GM12878 (cell line): ENCODE data around the gene ADK. TPM values are rescaled to one million over a fixed set of nuclear protein-coding genes. Genes with fewer than 3 reads are reported as not detected.

Experiments used
- ATAC-seq: fragments of 200-7000 bp; cut with Tn5 transposase; 3 replicates; pipeline ENCODE4 v1.9.1; 2020; ENCODE audit warnings: mild to moderate bottlenecking, moderate library complexity
- BruUV-seq: library from RNA; stranded (reverse); fragments of 400-500 nt; replicated peaks from 2 replicates; lab custom pipeline; 2021; lab: Mats Ljungman, UMichigan
- CTCF ChIA-PET: fragments of 300-600 bp; sonication (Branson Sonifier 250); formaldehyde crosslinking; extraction: SDS; loops from one replicate; lab custom pipeline; 2021; ENCODE audit warnings: inconsistent platforms; lab: Yijun Ruan, JAX
- POLR2A ChIA-PET: fragments of 350-600 bp; formaldehyde crosslinking; extraction: SDS; loops from one replicate; lab custom pipeline; 2021; ENCODE audit warnings: inconsistent platforms; lab: Charles Lee
- RAD21 ChIA-PET: fragments of 300-600 bp; sonication (Branson Sonifier 250); formaldehyde crosslinking; loops from one replicate; lab custom pipeline; 2023; ENCODE audit warnings: antibody characterized with exemption; ENCODE audit not compliant: unreplicated experiment; lab: Charles Lee
- SMC1A ChIA-PET: fragments of 300-600 bp; sonication (Branson Sonifier 250); formaldehyde crosslinking; loops from one replicate; lab custom pipeline; 2023; ENCODE audit not compliant: unreplicated experiment, uncharacterized antibody; lab: Charles Lee
- DNase-seq: peaks from one replicate; pipeline ENCODE4 v3.0.0-alpha.2; 2011; ENCODE audit warnings: low read depth, low spot score
- FAIRE-seq: peaks from 3 replicates; lab custom pipeline; 2011; peaks lifted over from hg19 to GRCh38; lab: Jason Lieb, UNC
- H2AFZ ChIP-seq: 2 replicates; pipeline ENCODE4 v1.6.0; 2011; ENCODE audit warnings: low read depth, low read length, control low read depth; ENCODE audit not compliant: control insufficient read depth
- H3K27ac ChIP-seq: 2 replicates; pipeline ENCODE4 v1.5.1; 2011; ENCODE audit warnings: control low read depth; ENCODE audit not compliant: control insufficient read depth, insufficient read depth
- H3K27me3 ChIP-seq, 2 experiments: replicated peaks in 1 of 2; 2 replicates each; pipeline versions ENCODE4 v1.6.0 to v1.6.1; 2011; ENCODE audit warnings: low read length in 1 of 2; ENCODE audit not compliant: control insufficient read depth in 2 of 2, insufficient read depth in 2 of 2
- H3K36me3 ChIP-seq, 2 experiments: 2 replicates each; pipeline ENCODE4 v1.5.1; 2011; ENCODE audit warnings: low read length in 1 of 2; ENCODE audit not compliant: control insufficient read depth in 2 of 2, insufficient read depth in 2 of 2
- H3K4me1 ChIP-seq: 2 replicates; pipeline ENCODE4 v1.6.1; 2011; ENCODE audit warnings: mild to moderate bottlenecking, low read length, moderate library complexity, mixed read lengths; ENCODE audit not compliant: control insufficient read depth, insufficient read depth
- H3K4me2 ChIP-seq: 2 replicates; pipeline ENCODE4 v1.6.0; 2011; ENCODE audit warnings: control low read depth; ENCODE audit not compliant: control insufficient read depth, insufficient read depth
- H3K4me3 ChIP-seq: fragments of 200-600 bp; sonication (generic); 2 replicates; pipeline ENCODE4 v1.5.1; 2016
- H3K79me2 ChIP-seq: 2 replicates; pipeline ENCODE4 v1.6.0; 2011; ENCODE audit warnings: low read length; ENCODE audit not compliant: control insufficient read depth, insufficient read depth
- H3K9ac ChIP-seq: 2 replicates; pipeline ENCODE4 v1.8.0; 2011; ENCODE audit warnings: low read length, control low read depth, mixed read lengths; ENCODE audit not compliant: control insufficient read depth, insufficient read depth
- H3K9me3 ChIP-seq: replicated peaks from 3 replicates; pipeline ENCODE4 v1.5.1; 2011; ENCODE audit warnings: mild to moderate bottlenecking, low read length; ENCODE audit not compliant: control insufficient read depth, insufficient read depth
- H4K20me1 ChIP-seq: 2 replicates; pipeline ENCODE4 v1.6.0; 2011; ENCODE audit not compliant: control insufficient read depth, insufficient read depth
- ATF7 ChIP-seq: fragments of 450-650 bp; IDR thresholded peaks from 2 replicates; pipeline ENCODE4 v1.6.1; 2016; ENCODE audit warnings: low read depth, mild to moderate bottlenecking
- CBX5 ChIP-seq: sonication (generic); IDR thresholded peaks from 2 replicates; pipeline ENCODE4 v1.6.1; 2016; ENCODE audit warnings: low read depth, moderate library complexity, mild to moderate bottlenecking, inconsistent platforms
- MEF2A ChIP-seq: IDR thresholded peaks from 2 replicates; pipeline ENCODE4 v1.6.1; 2011; ENCODE audit warnings: low read depth, mild to moderate bottlenecking, low read length, moderate library complexity; ENCODE audit not compliant: insufficient read depth
- NFYB ChIP-seq: IDR thresholded peaks from 2 replicates; pipeline ENCODE4 v1.6.1; 2011; ENCODE audit warnings: low read depth, mild to moderate bottlenecking, low read length, improper control_type of control experiment, moderate library complexity; ENCODE audit not compliant: insufficient read depth
- PML ChIP-seq: IDR thresholded peaks from 2 replicates; pipeline ENCODE4 v1.6.1; 2012; ENCODE audit warnings: low read length, inconsistent platforms
- RAD21 ChIP-seq: IDR thresholded peaks from 2 replicates; pipeline ENCODE4 v1.6.1; 2011; ENCODE audit warnings: mild to moderate bottlenecking, low read depth, low read length, moderate library complexity; ENCODE audit not compliant: insufficient read depth
- SMC3 ChIP-seq: IDR thresholded peaks from 2 replicates; pipeline ENCODE4 v1.6.1; 2011; ENCODE audit warnings: low read length, improper control_type of control experiment, borderline replicate concordance
- SP1 ChIP-seq: IDR thresholded peaks from one replicate; pipeline ENCODE4 v1.6.1; 2011; ENCODE audit warnings: low read depth, low read length
- SUZ12 ChIP-seq: fragments of 200-600 bp; sonication (generic); IDR thresholded peaks from one replicate; pipeline ENCODE4 v1.6.1; 2018; ENCODE audit warnings: antibody characterized with exemption, mild to moderate bottlenecking; ENCODE audit not compliant: unreplicated experiment
- TBL1XR1 ChIP-seq: IDR thresholded peaks from 2 replicates; pipeline ENCODE4 v1.6.1; 2012; ENCODE audit warnings: low read depth, low read length, improper control_type of control experiment
- ZBED1 ChIP-seq: IDR thresholded peaks from 2 replicates; pipeline ENCODE4 v1.6.1; 2016; ENCODE audit warnings: borderline replicate concordance
- ZSCAN29 ChIP-seq: fragments of 450-650 bp; IDR thresholded peaks from 2 replicates; pipeline ENCODE4 v1.6.1; 2017; ENCODE audit warnings: mild to moderate bottlenecking, moderate library complexity
- WGBS: methylation state at CpG from one replicate; pipeline ENCODE4 v1.1.6; 2016; ENCODE audit warnings: low lambda C conversion rate; ENCODE audit not compliant: insufficient replicate concordance, insufficient coverage; ENCODE audit errors: missing lambda C conversion rate; 5-methylcytosine and 5-hydroxymethylcytosine counted together
- in situ Hi-C: fragments of 300-500 bp; cut with MboI; formaldehyde crosslinking; loops from 9 replicates; pipeline ENCODE4 v1.14.3; 2018; ENCODE audit warnings: mixed read lengths
- intact Hi-C: fragments of 100-400 bp; cut with micrococcal nuclease; formaldehyde crosslinking; loops from one replicate; pipeline ENCODE4 v1.14.2; 2022; ENCODE audit not compliant: unreplicated experiment
- polyA plus RNA-seq, 11 experiments: library from polyadenylated mRNA; depleted of rRNA in 4 of 11; unstranded in 6 of 11; stranded (reverse) in 5 of 11; fragments of >200 nt; fragmentation: Nextera tagmentation in 4 of 11; fragmentation: Illumina TruSeq in 1 of 11; extraction: Ambion mirVana in 4 of 11; extraction: Trizol in 1 of 11; gene quantifications; 1 replicate in 1 of 11; 2 replicates in 10 of 11; pipeline versions ENCODE4 v1.2.1 to v1.2.3, GENCODE V29; 2011 to 2016; ENCODE audit warnings: inconsistent platforms in 2 of 11, missing spikeins in 2 of 11, low read depth in 1 of 11
- total RNA-seq, 4 experiments: library from RNA; depleted of rRNA in 3 of 4; stranded (reverse); fragments of >200 nt in 3 of 4; fragmentation: Illumina TruSeq in 1 of 4; extraction: Trizol in 1 of 4; gene quantifications; 2 replicates each; pipeline versions ENCODE4 v1.2.1 to v1.2.3, GENCODE V29; 2013 to 2021
- TF ChIP-seq, protein P1 (sequence below): IDR thresholded peaks from 2 replicates; pipeline ENCODE4 v1.6.1; 2012; ENCODE audit warnings: low read length, inconsistent platforms
- TF ChIP-seq, protein P2 (sequence below): IDR thresholded peaks from 2 replicates; pipeline ENCODE4 v1.6.1; 2011; ENCODE audit warnings: borderline replicate concordance, low read depth, mild to moderate bottlenecking, moderate library complexity, mixed read lengths, low read length; ENCODE audit not compliant: insufficient read depth; ENCODE audit errors: extremely low read length
- TF ChIP-seq, protein P3 (sequence below): fragments of 450-650 bp; conservative IDR thresholded peaks from 2 replicates; pipeline ENCODE4 v1.6.1; 2017; ENCODE audit warnings: mild to moderate bottlenecking, moderate library complexity

The ADK gene
- total and polyA plus RNA-seq, 10 of the 15 experiments (the other 5 are each of a cell fraction or from before 2014, with no cell fraction given): 42.0 to 151 (median 81.6) TPM

DNA sequence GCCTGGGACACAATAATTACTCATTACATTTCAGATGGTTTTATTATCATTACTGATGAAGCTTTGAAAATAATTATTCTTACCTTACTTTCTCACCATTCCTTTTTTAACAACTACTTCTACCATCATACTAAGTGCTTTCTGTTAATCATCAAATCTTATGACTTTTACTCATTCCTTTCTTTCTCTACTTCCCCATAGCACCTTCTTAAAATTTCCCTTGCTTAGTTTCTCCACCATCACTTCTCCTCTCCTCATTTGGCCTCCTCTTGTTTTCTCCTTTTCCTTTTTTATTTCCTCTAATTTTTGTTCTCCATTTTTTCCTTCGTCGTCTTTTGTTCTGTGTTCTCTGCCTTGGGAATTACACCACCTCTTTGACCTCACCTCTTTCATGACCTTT, 372.2 kb downstream of the ADK start:
- H3K27ac ChIP-seq: no peak overlapping the region
- BruUV-seq: no TSS peak
- H3K4me1 ChIP-seq: no peaks in the 10 kb centered on the region
- CTCF ChIA-PET: no interaction called here
- no peak overlapping the region for H3K4me3 ChIP-seq
- H3K27me3 ChIP-seq: no peaks in the 10 kb centered on the region
- no peak overlapping the region for H2AFZ ChIP-seq
- POLR2A ChIA-PET: no interaction called here
- TF ChIP-seq SMC3 (no peak), SP1 (no peak)
- TF ChIP-seq, protein P1, sequence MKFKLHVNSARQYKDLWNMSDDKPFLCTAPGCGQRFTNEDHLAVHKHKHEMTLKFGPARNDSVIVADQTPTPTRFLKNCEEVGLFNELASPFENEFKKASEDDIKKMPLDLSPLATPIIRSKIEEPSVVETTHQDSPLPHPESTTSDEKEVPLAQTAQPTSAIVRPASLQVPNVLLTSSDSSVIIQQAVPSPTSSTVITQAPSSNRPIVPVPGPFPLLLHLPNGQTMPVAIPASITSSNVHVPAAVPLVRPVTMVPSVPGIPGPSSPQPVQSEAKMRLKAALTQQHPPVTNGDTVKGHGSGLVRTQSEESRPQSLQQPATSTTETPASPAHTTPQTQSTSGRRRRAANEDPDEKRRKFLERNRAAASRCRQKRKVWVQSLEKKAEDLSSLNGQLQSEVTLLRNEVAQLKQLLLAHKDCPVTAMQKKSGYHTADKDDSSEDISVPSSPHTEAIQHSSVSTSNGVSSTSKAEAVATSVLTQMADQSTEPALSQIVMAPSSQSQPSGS: no peak
- TF ChIP-seq, protein P2, sequence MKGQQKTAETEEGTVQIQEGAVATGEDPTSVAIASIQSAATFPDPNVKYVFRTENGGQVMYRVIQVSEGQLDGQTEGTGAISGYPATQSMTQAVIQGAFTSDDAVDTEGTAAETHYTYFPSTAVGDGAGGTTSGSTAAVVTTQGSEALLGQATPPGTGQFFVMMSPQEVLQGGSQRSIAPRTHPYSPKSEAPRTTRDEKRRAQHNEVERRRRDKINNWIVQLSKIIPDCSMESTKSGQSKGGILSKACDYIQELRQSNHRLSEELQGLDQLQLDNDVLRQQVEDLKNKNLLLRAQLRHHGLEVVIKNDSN: no peak
- RAD21 ChIA-PET: interaction anchor here (1.2 kb wide), 1 partner anchor 63 kb away, joined by 3 read pairs; no protein-coding TSS in a partner anchor
- no peak overlapping the region for H3K4me2 ChIP-seq
- H4K20me1 ChIP-seq: no peaks in the 10 kb centered on the region
- no peak for ATAC-seq
- SMC1A ChIA-PET: interaction anchor here (1.6 kb wide), 1 partner anchor 11 kb away, joined by 3 read pairs; no protein-coding TSS in a partner anchor
- DNase-seq: no peak
- in situ Hi-C loops: no loop called here
- 100% methylated on average over 2 of the region's 2 CpGs for whole genome bisulfite sequencing
- no peak overlapping the region for H3K9ac ChIP-seq
- H3K36me3 ChIP-seq: no peaks in the 10 kb centered on the region
- intact Hi-C loops: no loop called here
- no peak for FAIRE-seq
- H3K79me2 ChIP-seq: no peaks in the 10 kb centered on the region
- H3K9me3 ChIP-seq: no peaks in the 10 kb centered on the region

DNA sequence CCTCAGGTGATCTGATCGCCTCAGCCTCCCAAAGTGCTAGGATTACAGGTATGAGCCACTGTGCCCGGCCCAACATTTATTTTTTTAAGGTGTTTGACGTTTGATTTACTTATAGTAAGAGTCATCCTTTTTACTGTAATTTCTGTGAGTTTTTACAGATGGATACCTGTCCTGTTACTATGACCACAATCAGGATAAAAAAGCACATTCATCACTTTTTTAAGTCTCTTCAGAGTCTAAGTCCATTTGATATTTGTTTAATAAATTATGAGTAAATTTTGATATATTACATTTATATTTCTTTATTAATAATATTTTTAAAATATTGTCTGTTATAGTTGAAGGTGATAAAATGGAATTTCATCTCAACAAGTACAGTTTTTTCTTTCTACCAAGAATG, 374.9 kb downstream of the ADK start:
- WGBS: 98% methylated on average over 3 of the region's 3 CpGs
- intact Hi-C loops (no loop called here), in situ Hi-C loops (no loop called here)
- Histone ChIP-seq H3K4me1 (no peaks in the 10 kb centered on the region), H4K20me1 (no peaks in the 10 kb centered on the region), H2AFZ (no peak overlapping the region), H3K9me3 (no peaks in the 10 kb centered on the region), H3K79me2 (no peaks in the 10 kb centered on the region), H3K9ac (no peak overlapping the region), H3K4me2 (no peak overlapping the region), H3K27ac (no peak overlapping the region), H3K4me3 (no peak overlapping the region), H3K27me3 (no peaks in the 10 kb centered on the region), H3K36me3 (no peaks in the 10 kb centered on the region)
- CTCF ChIA-PET: no interaction called here
- FAIRE-seq (no peak), DNase-seq (no peak), ATAC-seq (no peak)
- RAD21 ChIA-PET: no interaction called here
- POLR2A ChIA-PET: no interaction called here
- no TSS peak for BruUV-seq
- SMC1A ChIA-PET: no interaction called here
- no peak for TF ChIP-seq NFYB
- TF ChIP-seq TBL1XR1: no peak
- TF ChIP-seq, protein P3, sequence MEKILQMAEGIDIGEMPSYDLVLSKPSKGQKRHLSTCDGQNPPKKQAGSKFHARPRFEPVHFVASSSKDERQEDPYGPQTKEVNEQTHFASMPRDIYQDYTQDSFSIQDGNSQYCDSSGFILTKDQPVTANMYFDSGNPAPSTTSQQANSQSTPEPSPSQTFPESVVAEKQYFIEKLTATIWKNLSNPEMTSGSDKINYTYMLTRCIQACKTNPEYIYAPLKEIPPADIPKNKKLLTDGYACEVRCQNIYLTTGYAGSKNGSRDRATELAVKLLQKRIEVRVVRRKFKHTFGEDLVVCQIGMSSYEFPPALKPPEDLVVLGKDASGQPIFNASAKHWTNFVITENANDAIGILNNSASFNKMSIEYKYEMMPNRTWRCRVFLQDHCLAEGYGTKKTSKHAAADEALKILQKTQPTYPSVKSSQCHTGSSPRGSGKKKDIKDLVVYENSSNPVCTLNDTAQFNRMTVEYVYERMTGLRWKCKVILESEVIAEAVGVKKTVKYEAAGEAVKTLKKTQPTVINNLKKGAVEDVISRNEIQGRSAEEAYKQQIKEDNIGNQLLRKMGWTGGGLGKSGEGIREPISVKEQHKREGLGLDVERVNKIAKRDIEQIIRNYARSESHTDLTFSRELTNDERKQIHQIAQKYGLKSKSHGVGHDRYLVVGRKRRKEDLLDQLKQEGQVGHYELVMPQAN: no peak
- TF ChIP-seq SUZ12: no peak
- TF ChIP-seq ATF7: no peak
- no peak for TF ChIP-seq ZSCAN29
- TF ChIP-seq CBX5: no peak
- TF ChIP-seq RAD21: no peak
- no peak for TF ChIP-seq ZBED1
- no peak for TF ChIP-seq MEF2A
- TF ChIP-seq PML: no peak
